ENCODE measurements around the gene ICE1.
A peak's percentile ranks its signal among the peaks of the same experiment; 100 is the strongest.

ICE1 gene

GRCh38 chr5:5494489-5495402 lies 72.3 kb downstream of the ICE1 start:
- peak; percentile 82 for DNase-seq (ENCODE audit: extremely low spot score)
- ChIA-PET CTCF (interaction anchor here (1.0 to 1.9 kb wide), 5 partner anchors 10 to 1083 kb away, joined by 3 to 7 read pairs (median 4); no protein-coding TSS in a partner anchor), POLR2A (no interaction called here)
- TF ChIP-seq CTCF (IDR thresholded peaks at IDR 0.05; ENCODE audit: control extremely low read depth, extremely low read depth, low read depth, missing control alignments): no peak

GRCh38 chr5:5497152-5497788 lies 74.8 kb downstream of the ICE1 start:
- TF ChIP-seq CTCF (IDR thresholded peaks at IDR 0.05; ENCODE audit: control extremely low read depth, extremely low read depth, low read depth, missing control alignments): peak; percentile 75
- POLR2A ChIA-PET: no interaction called here
- DNase-seq (ENCODE audit: extremely low spot score): peak; percentile 57
- CTCF ChIA-PET: interaction anchor here (1.0 to 2.1 kb wide), 4 partner anchors 10 to 386 kb away, joined by 3 to 13 read pairs (median 4); no protein-coding TSS in a partner anchor

GRCh38 chr5:5499442-5499841 lies 77.0 kb downstream of the ICE1 start:
- ChIA-PET CTCF (no interaction called here), POLR2A (no interaction called here)
- TF ChIP-seq CTCF (IDR thresholded peaks at IDR 0.05; ENCODE audit: control extremely low read depth, extremely low read depth, low read depth, missing control alignments): no peak
- no peak for DNase-seq (ENCODE audit: extremely low spot score)

GRCh38 chr5:5504325-5504724 lies 81.8 kb downstream of the ICE1 start:
- ChIA-PET POLR2A (no interaction called here), CTCF (interaction anchor here (1.9 kb wide), 1 partner anchor 11 kb away, joined by 7 read pairs; no protein-coding TSS in a partner anchor)
- no peak for TF ChIP-seq CTCF (IDR thresholded peaks at IDR 0.05; ENCODE audit: control extremely low read depth, extremely low read depth, low read depth, missing control alignments)
- DNase-seq (ENCODE audit: extremely low spot score): no peak

- CTCF ChIA-PET: no interaction called here
- POLR2A ChIA-PET: no interaction called here
- no peak for DNase-seq (ENCODE audit: extremely low spot score)
- no peak for TF ChIP-seq CTCF (IDR thresholded peaks at IDR 0.05; ENCODE audit: control extremely low read depth, extremely low read depth, low read depth, missing control alignments)
Observed at GRCh38 chr5:5505815-5506214, 83.3 kb downstream of the ICE1 start.

DNA sequence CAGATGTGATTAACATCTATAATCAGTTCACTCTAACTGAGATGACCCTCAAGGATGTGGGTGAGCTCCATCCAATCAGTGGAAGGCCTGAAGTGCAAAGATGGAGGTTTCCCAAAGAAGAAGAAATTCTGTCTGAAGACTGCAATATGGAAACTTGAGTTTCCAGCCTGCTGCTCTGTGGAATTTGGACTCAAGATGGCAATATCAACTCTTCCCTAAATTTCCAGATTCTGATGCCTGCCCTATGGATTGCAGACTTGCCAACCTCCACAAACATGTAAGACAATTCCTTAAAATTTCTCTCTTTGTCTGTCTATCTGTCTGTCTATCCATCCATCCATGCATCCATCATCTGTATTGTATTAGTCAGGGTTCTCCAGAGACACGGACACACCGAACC lies 85.9 kb downstream of the ICE1 start:
- CTCF ChIA-PET: interaction anchor here (1.3 to 1.7 kb wide), 2 partner anchors 11 to 13 kb away, joined by 3 to 5 read pairs; no protein-coding TSS in a partner anchor

More for the DNA sequence above, 85.9 kb downstream of the ICE1 start:
- DNase-seq (ENCODE audit: extremely low spot score): no peak
- no peak for TF ChIP-seq CTCF (IDR thresholded peaks at IDR 0.05; ENCODE audit: control extremely low read depth, extremely low read depth, low read depth, missing control alignments)
- POLR2A ChIA-PET: no interaction called here
